NCI-H2196 (cell line): ENCODE measurements around the gene DLGAP4.
"Not testable (repeated sequence)": the region's sequence is repeated elsewhere in the genome, so short reads cannot be mapped to it uniquely, and the experiment has no call there.

ENCODE experiments used
- DNase-seq: peaks from one replicate; lab custom pipeline; 2025; ENCODE audit not compliant: unreplicated experiment; lab: John Stamatoyannopoulos, UW

Gene DLGAP4

GRCh38 chr20:36548704-36549627 is 242.8 kb downstream of the DLGAP4 start:
- no peak for DNase-seq

- DNase-seq = no peak
Measured at GRCh38 chr20:36549628-36549941, 243.4 kb downstream of the DLGAP4 start.

- no peak for DNase-seq
Measured at GRCh38 chr20:36549942-36550789, 244.0 kb downstream of the DLGAP4 start.

GRCh38 chr20:36550790-36551299 is 244.7 kb downstream of the DLGAP4 start:
- DNase-seq = no peak

- no peak for DNase-seq
Measured at GRCh38 chr20:36555248-36555647, 249.1 kb downstream of the DLGAP4 start.

- DNase-seq = no peak
Measured at GRCh38 chr20:36562724-36563123, 256.6 kb downstream of the DLGAP4 start.

- no peak for DNase-seq
Measured at GRCh38 chr20:36563374-36563773, 257.2 kb downstream of the DLGAP4 start.

GRCh38 chr20:36564078-36564725 is 258.1 kb downstream of the DLGAP4 start:
- DNase-seq = not testable (repeated sequence)

- DNase-seq = not testable (repeated sequence)
Measured at GRCh38 chr20:36564726-36565121, 258.6 kb downstream of the DLGAP4 start.

GRCh38 chr20:36565520-36565919 is 259.4 kb downstream of the DLGAP4 start:
- no peak for DNase-seq

GRCh38 chr20:36569847-36570429 is 263.8 kb downstream of the DLGAP4 start:
- no peak for DNase-seq

- DNase-seq = no peak
Measured at GRCh38 chr20:36571564-36572504, 265.7 kb downstream of the DLGAP4 start.

- DNase-seq = no peak
Measured at GRCh38 chr20:36572701-36573102, 266.6 kb downstream of the DLGAP4 start.

GRCh38 chr20:36573103-36573797 is 267.1 kb downstream of the DLGAP4 start, which contains the start of gene TGIF2:
TSS of gene TGIF2 (plus strand) at chr20:36573597. CDS start at chr20:36578775, 5,178 bp downstream.
- peak; percentile 16 for DNase-seq

- no peak for DNase-seq
Measured at GRCh38 chr20:36573798-36574365, 267.7 kb downstream of the DLGAP4 start.

- no peak for DNase-seq
Measured at GRCh38 chr20:36574366-36575135, 268.4 kb downstream of the DLGAP4 start.

GRCh38 chr20:36576081-36576445 is 269.9 kb downstream of the DLGAP4 start:
- no peak for DNase-seq
